Left lobe of liver (tissue), 2 donors: Measurements from ENCODE around the gene SAP30L. TPM values are rescaled to one million over a fixed set of nuclear protein-coding genes. Genes with fewer than 3 reads are reported as not detected.

Experiments used
- ATAC-seq: fragments of 200-7000 bp; cut with Tn5 transposase; one replicate; pipeline ENCODE4 v1.9.1; 2020; ENCODE audit warnings: mild to moderate bottlenecking, moderate library complexity
- DNase-seq: peaks from one replicate; pipeline ENCODE4 v3.0.0-alpha.2; 2020; ENCODE audit warnings: low spot score
- total RNA-seq: library from RNA; stranded (reverse); gene quantifications from one replicate; pipeline ENCODE4 v1.2.1, GENCODE V29; 2021
- donor health status: DM: no; HTN: no; CAD: no; lungs with moderate emphysema.
- donor health status: DM: no; HTN: yes; CAD: no.

The SAP30L gene
- 16.6 TPM for total RNA-seq

- peak; percentile 98 for DNase-seq
- peak; percentile 96 for ATAC-seq
Observed at GRCh38 chr5:154445422-154446194, at the start of gene SAP30L. SAP30L (plus strand) TSS chr5:154445997; CDS start chr5:154446605, 608 bp downstream.

GRCh38 chr5:154396128-154396527 is 49.7 kb upstream of the SAP30L start:
- no peak for ATAC-seq
- no peak for DNase-seq

- ATAC-seq (no peak), DNase-seq (no peak)
Observed at GRCh38 chr5:154397652-154398406, 48.0 kb upstream of the SAP30L start.

- ATAC-seq (no peak), DNase-seq (no peak)
Observed at GRCh38 chr5:154400678-154401077, 45.1 kb upstream of the SAP30L start.

GRCh38 chr5:154401355-154401754 is 44.4 kb upstream of the SAP30L start:
- ATAC-seq (no peak), DNase-seq (no peak)

- DNase-seq (no peak), ATAC-seq (no peak)
Observed at GRCh38 chr5:154401931-154402330, 43.9 kb upstream of the SAP30L start.

GRCh38 chr5:154402611-154403010 is 43.2 kb upstream of the SAP30L start:
- ATAC-seq (no peak), DNase-seq (no peak)

GRCh38 chr5:154403234-154403633 is 42.6 kb upstream of the SAP30L start:
- DNase-seq, result no peak
- no peak for ATAC-seq

- ATAC-seq, result no peak
- no peak for DNase-seq
Observed at GRCh38 chr5:154403776-154404387, 41.9 kb upstream of the SAP30L start.

- DNase-seq (peak; percentile 69), ATAC-seq (peak; percentile 99)
Observed at GRCh38 chr5:154405078-154405792, 40.6 kb upstream of the SAP30L start.

- no peak for ATAC-seq
- no peak for DNase-seq
Observed at GRCh38 chr5:154406231-154406630, 39.6 kb upstream of the SAP30L start.

- ATAC-seq (no peak), DNase-seq (no peak)
Observed at GRCh38 chr5:154406826-154407225, 39.0 kb upstream of the SAP30L start.

- DNase-seq (no peak), ATAC-seq (no peak)
Observed at GRCh38 chr5:154408811-154409210, 37.0 kb upstream of the SAP30L start.

- ATAC-seq (no peak), DNase-seq (no peak)
Observed at GRCh38 chr5:154409230-154409840, 36.5 kb upstream of the SAP30L start.

- DNase-seq (no peak), ATAC-seq (no peak)
Observed at GRCh38 chr5:154410008-154410407, 35.8 kb upstream of the SAP30L start.

GRCh38 chr5:154410786-154411185 is 35.0 kb upstream of the SAP30L start:
- ATAC-seq, result no peak
- DNase-seq, result no peak

GRCh38 chr5:154411338-154411737 is 34.5 kb upstream of the SAP30L start:
- no peak for ATAC-seq
- DNase-seq, result no peak

GRCh38 chr5:154412316-154412715 is 33.5 kb upstream of the SAP30L start:
- ATAC-seq (no peak), DNase-seq (no peak)

- DNase-seq, result no peak
Observed at GRCh38 chr5:154412925-154413324, 32.9 kb upstream of the SAP30L start.

GRCh38 chr5:154415114-154415513 is 30.7 kb upstream of the SAP30L start:
- no peak for ATAC-seq
- DNase-seq, result no peak

More at GRCh38 chr5:154412925-154413324, 32.9 kb upstream of the SAP30L start:
- ATAC-seq, result no peak
